Esophagus (tissue), 2 donors: Measurements from ENCODE around the gene CHIT1. TPM values are rescaled to one million over a fixed set of nuclear protein-coding genes. Genes with fewer than 3 reads are reported as not detected.

ENCODE experiments used
- H3K27ac ChIP-seq, 2 donors: one replicate each; pipeline ENCODE4 v1.5.1; 2013; ENCODE audit warnings: low read depth in 2 of 2, mild to moderate bottlenecking in 2 of 2, inconsistent platforms in 1 of 2, low read length in 1 of 2, moderate library complexity in 1 of 2
- H3K27me3 ChIP-seq, 2 donors: one replicate each; pipeline ENCODE4 v1.6.1; 2013; ENCODE audit warnings: low read length in 2 of 2, control low read depth in 1 of 2, mild to moderate bottlenecking in 1 of 2; ENCODE audit not compliant: insufficient read depth in 2 of 2, control insufficient read depth in 1 of 2
- H3K36me3 ChIP-seq, 2 donors: one replicate each; pipeline ENCODE4 v1.6.1; 2013; ENCODE audit warnings: low read length in 1 of 2; ENCODE audit not compliant: control insufficient read depth in 2 of 2, insufficient read depth in 2 of 2
- H3K4me1 ChIP-seq, 2 donors: one replicate each; pipeline ENCODE4 v1.6.1; 2013; ENCODE audit warnings: low read length in 1 of 2; ENCODE audit not compliant: control insufficient read depth in 2 of 2, insufficient read depth in 2 of 2
- H3K4me3 ChIP-seq, 2 donors: one replicate each; pipeline ENCODE4 v1.5.1; 2013; ENCODE audit warnings: low read length in 2 of 2, mild to moderate bottlenecking in 2 of 2, low read depth in 1 of 2, moderate library complexity in 1 of 2
- H3K9me3 ChIP-seq, 2 donors: one replicate each; pipeline ENCODE4 v1.6.1; 2013; ENCODE audit warnings: mild to moderate bottlenecking in 2 of 2, low read depth in 1 of 2, low read length in 1 of 2, moderate library complexity in 1 of 2; ENCODE audit not compliant: control insufficient read depth in 2 of 2, insufficient read depth in 1 of 2
- WGBS, 2 donors: extraction: QIAGEN DNeasy Blood & Tissue Kit; methylation state at CpG; one replicate each; pipeline ENCODE4 v1.1.7; 2013; 5-methylcytosine and 5-hydroxymethylcytosine counted together
- polyA plus RNA-seq, 2 donors: library from polyadenylated mRNA; stranded (reverse); fragments of 200-250 nt; gene quantifications; one replicate each; pipeline ENCODE4 v1.2.3, GENCODE V29; 2013
- donor health status: healthy with polysubstance abuse.
- donor health status: Bipolar disorder and iron deficiency.

Gene CHIT1
- polyA plus RNA-seq, 2 donors = 0.01 TPM; not detected in 1

GRCh38 chr1:203210350-203210749 lies 19.1 kb downstream of the CHIT1 start:
- H3K36me3 ChIP-seq = no peaks in the 10 kb centered on the region
- H3K27ac ChIP-seq = no peak overlapping the region
- no peaks in the 10 kb centered on the region for H3K27me3 ChIP-seq
- H3K9me3 ChIP-seq = no peaks in the 10 kb centered on the region
- no peak overlapping the region for H3K4me3 ChIP-seq
- H3K4me1 ChIP-seq = no peaks in the 10 kb centered on the region

- no peak overlapping the region for H3K27ac ChIP-seq
- 83 to 91% methylated on average over 1 of the region's 1 CpG for WGBS, 2 donors
- no peaks in the 10 kb centered on the region for H3K4me1 ChIP-seq
- no peak overlapping the region for H3K4me3 ChIP-seq
- no peaks in the 10 kb centered on the region for H3K36me3 ChIP-seq
- no peaks in the 10 kb centered on the region for H3K9me3 ChIP-seq
- H3K27me3 ChIP-seq = no peaks in the 10 kb centered on the region
Observed at GRCh38 chr1:203208181-203208580, 21.3 kb downstream of the CHIT1 start.

- H3K36me3 ChIP-seq = no peaks in the 10 kb centered on the region
- H3K27me3 ChIP-seq = no peaks in the 10 kb centered on the region
- 85 to 88% methylated on average over 2 of the region's 2 CpGs for WGBS, 2 donors
- no peaks in the 10 kb centered on the region for H3K4me1 ChIP-seq
- no peak overlapping the region for H3K27ac ChIP-seq
- H3K9me3 ChIP-seq = no peaks in the 10 kb centered on the region
- no peak overlapping the region for H3K4me3 ChIP-seq
Observed at GRCh38 chr1:203207751-203208150, 21.7 kb downstream of the CHIT1 start.

GRCh38 chr1:203206129-203206687 lies 23.3 kb downstream of the CHIT1 start:
- 81 to 83% methylated on average over 5 of the region's 5 CpGs for WGBS, 2 donors
- H3K27me3 ChIP-seq = no peaks in the 10 kb centered on the region
- no peaks in the 10 kb centered on the region for H3K4me1 ChIP-seq
- no peaks in the 10 kb centered on the region for H3K9me3 ChIP-seq
- H3K36me3 ChIP-seq = no peaks in the 10 kb centered on the region
- H3K27ac ChIP-seq = no peak overlapping the region
- no peak overlapping the region for H3K4me3 ChIP-seq

- Histone ChIP-seq H3K9me3 (no peaks in the 10 kb centered on the region), H3K36me3 (no peaks in the 10 kb centered on the region), H3K27me3 (no peaks in the 10 kb centered on the region), H3K4me1 (peaks cover 0 to 2% of the 10 kb centered on the region in 2 donors), H3K27ac (no peak overlapping the region), H3K4me3 (no peak overlapping the region)
- WGBS, 2 donors = 81 to 89% methylated on average over 2 of the region's 2 CpGs
Observed at GRCh38 chr1:203204756-203205155, 24.7 kb downstream of the CHIT1 start.

- H3K9me3 ChIP-seq = no peaks in the 10 kb centered on the region
- no peaks in the 10 kb centered on the region for H3K27me3 ChIP-seq
- H3K36me3 ChIP-seq = no peaks in the 10 kb centered on the region
- peak overlapping the region in 1 of 2 donors; percentile 72 for H3K27ac ChIP-seq
- peaks cover 0 to 9% of the 10 kb centered on the region in 2 donors for H3K4me1 ChIP-seq
- 76 to 80% methylated on average over 15 of the region's 15 CpGs for WGBS, 2 donors
- H3K4me3 ChIP-seq = no peak overlapping the region
Observed at GRCh38 chr1:203202431-203203245, 26.8 kb downstream of the CHIT1 start.

GRCh38 chr1:203201516-203202205 lies 27.8 kb downstream of the CHIT1 start:
- no peak overlapping the region for H3K4me3 ChIP-seq
- WGBS, 2 donors = 87 to 90% methylated on average over 10 of the region's 10 CpGs
- no peak overlapping the region for H3K27ac ChIP-seq
- no peaks in the 10 kb centered on the region for H3K9me3 ChIP-seq
- no peaks in the 10 kb centered on the region for H3K36me3 ChIP-seq
- no peaks in the 10 kb centered on the region for H3K27me3 ChIP-seq
- H3K4me1 ChIP-seq = peaks cover 0 to 9% of the 10 kb centered on the region in 2 donors

GRCh38 chr1:203200916-203201315 lies 28.6 kb downstream of the CHIT1 start:
- WGBS, 2 donors = 68 to 87% methylated on average over 1 of the region's 1 CpG
- Histone ChIP-seq H3K36me3 (no peaks in the 10 kb centered on the region), H3K9me3 (no peaks in the 10 kb centered on the region), H3K27ac (peak overlapping the region; percentile 24 to 54), H3K27me3 (no peaks in the 10 kb centered on the region), H3K4me1 (peaks cover 0 to 9% of the 10 kb centered on the region in 2 donors), H3K4me3 (no peak overlapping the region)

GRCh38 chr1:203199816-203200571 lies 29.5 kb downstream of the CHIT1 start:
- Histone ChIP-seq H3K36me3 (no peaks in the 10 kb centered on the region), H3K9me3 (no peaks in the 10 kb centered on the region), H3K27ac (peak overlapping the region; percentile 58 to 67), H3K4me3 (no peak overlapping the region), H3K4me1 (peaks cover 0 to 9% of the 10 kb centered on the region in 2 donors), H3K27me3 (no peaks in the 10 kb centered on the region)
- WGBS, 2 donors = 25 to 45% methylated on average over 8 of the region's 8 CpGs
